GM12878 (cell line): ENCODE data around the gene TMEM151A. TPM values are rescaled to one million over a fixed set of nuclear protein-coding genes. Genes with fewer than 3 reads are reported as not detected.

Source experiments
- ATAC-seq: fragments of 200-7000 bp; cut with Tn5 transposase; 3 replicates; pipeline ENCODE4 v1.9.1; 2020; ENCODE audit warnings: mild to moderate bottlenecking, moderate library complexity
- BruUV-seq: library from RNA; stranded (reverse); fragments of 400-500 nt; replicated peaks from 2 replicates; lab custom pipeline; 2021; lab: Mats Ljungman, UMichigan
- CTCF ChIA-PET: fragments of 300-600 bp; sonication (Branson Sonifier 250); formaldehyde crosslinking; extraction: SDS; loops from one replicate; lab custom pipeline; 2021; ENCODE audit warnings: inconsistent platforms; lab: Yijun Ruan, JAX
- POLR2A ChIA-PET: fragments of 350-600 bp; formaldehyde crosslinking; extraction: SDS; loops from one replicate; lab custom pipeline; 2021; ENCODE audit warnings: inconsistent platforms; lab: Charles Lee
- RAD21 ChIA-PET: fragments of 300-600 bp; sonication (Branson Sonifier 250); formaldehyde crosslinking; loops from one replicate; lab custom pipeline; 2023; ENCODE audit warnings: antibody characterized with exemption; ENCODE audit not compliant: unreplicated experiment; lab: Charles Lee
- SMC1A ChIA-PET: fragments of 300-600 bp; sonication (Branson Sonifier 250); formaldehyde crosslinking; loops from one replicate; lab custom pipeline; 2023; ENCODE audit not compliant: unreplicated experiment, uncharacterized antibody; lab: Charles Lee
- DNase-seq: peaks from one replicate; pipeline ENCODE4 v3.0.0-alpha.2; 2011; ENCODE audit warnings: low read depth, low spot score
- FAIRE-seq: peaks from 3 replicates; lab custom pipeline; 2011; peaks lifted over from hg19 to GRCh38; lab: Jason Lieb, UNC
- H2AFZ ChIP-seq: 2 replicates; pipeline ENCODE4 v1.6.0; 2011; ENCODE audit warnings: low read depth, low read length, control low read depth; ENCODE audit not compliant: control insufficient read depth
- H3K27ac ChIP-seq: 2 replicates; pipeline ENCODE4 v1.5.1; 2011; ENCODE audit warnings: control low read depth; ENCODE audit not compliant: control insufficient read depth, insufficient read depth
- H3K27me3 ChIP-seq, 2 experiments: replicated peaks in 1 of 2; 2 replicates each; pipeline versions ENCODE4 v1.6.0 to v1.6.1; 2011; ENCODE audit warnings: low read length in 1 of 2; ENCODE audit not compliant: control insufficient read depth in 2 of 2, insufficient read depth in 2 of 2
- H3K36me3 ChIP-seq, 2 experiments: 2 replicates each; pipeline ENCODE4 v1.5.1; 2011; ENCODE audit warnings: low read length in 1 of 2; ENCODE audit not compliant: control insufficient read depth in 2 of 2, insufficient read depth in 2 of 2
- H3K4me1 ChIP-seq: 2 replicates; pipeline ENCODE4 v1.6.1; 2011; ENCODE audit warnings: mild to moderate bottlenecking, low read length, moderate library complexity, mixed read lengths; ENCODE audit not compliant: control insufficient read depth, insufficient read depth
- H3K4me2 ChIP-seq: 2 replicates; pipeline ENCODE4 v1.6.0; 2011; ENCODE audit warnings: control low read depth; ENCODE audit not compliant: control insufficient read depth, insufficient read depth
- H3K4me3 ChIP-seq: fragments of 200-600 bp; sonication (generic); 2 replicates; pipeline ENCODE4 v1.5.1; 2016
- H3K79me2 ChIP-seq: 2 replicates; pipeline ENCODE4 v1.6.0; 2011; ENCODE audit warnings: low read length; ENCODE audit not compliant: control insufficient read depth, insufficient read depth
- H3K9ac ChIP-seq: 2 replicates; pipeline ENCODE4 v1.8.0; 2011; ENCODE audit warnings: low read length, control low read depth, mixed read lengths; ENCODE audit not compliant: control insufficient read depth, insufficient read depth
- H3K9me3 ChIP-seq: replicated peaks from 3 replicates; pipeline ENCODE4 v1.5.1; 2011; ENCODE audit warnings: mild to moderate bottlenecking, low read length; ENCODE audit not compliant: control insufficient read depth, insufficient read depth
- H4K20me1 ChIP-seq: 2 replicates; pipeline ENCODE4 v1.6.0; 2011; ENCODE audit not compliant: control insufficient read depth, insufficient read depth
- IKZF1 ChIP-seq: fragments of 450-650 bp; conservative IDR thresholded peaks from 2 replicates; pipeline ENCODE4 v1.6.1; 2017; ENCODE audit warnings: antibody characterized with exemption, mild to moderate bottlenecking
- MEF2B ChIP-seq: fragments of 450-650 bp; IDR thresholded peaks from 2 replicates; pipeline ENCODE4 v1.6.1; 2018; ENCODE audit warnings: mild to moderate bottlenecking, moderate library complexity; ENCODE audit not compliant: partially characterized antibody, poor library complexity, severe bottlenecking
- NFXL1 ChIP-seq: fragments of 450-650 bp; IDR thresholded peaks from 2 replicates; pipeline ENCODE4 v1.6.1; 2017; ENCODE audit warnings: antibody characterized with exemption, mild to moderate bottlenecking, borderline replicate concordance
- PAX5 ChIP-seq: IDR thresholded peaks from 2 replicates; pipeline ENCODE4 v1.6.1; 2011; ENCODE audit warnings: low read depth, low read length, borderline replicate concordance
- PML ChIP-seq: IDR thresholded peaks from 2 replicates; pipeline ENCODE4 v1.6.1; 2012; ENCODE audit warnings: low read length, inconsistent platforms
- RAD51 ChIP-seq: fragments of 450-650 bp; IDR thresholded peaks from 2 replicates; pipeline ENCODE4 v1.6.1; 2016; ENCODE audit warnings: moderate library complexity, mild to moderate bottlenecking, inconsistent platforms
- SMARCA5 ChIP-seq: fragments of 450-650 bp; IDR thresholded peaks from 2 replicates; pipeline ENCODE4 v1.6.1; 2017; ENCODE audit warnings: mild to moderate bottlenecking
- TARDBP ChIP-seq: IDR thresholded peaks from 2 replicates; pipeline ENCODE4 v1.6.1; 2016; ENCODE audit warnings: borderline replicate concordance
- WGBS: methylation state at CpG from one replicate; pipeline ENCODE4 v1.1.6; 2016; ENCODE audit warnings: low lambda C conversion rate; ENCODE audit not compliant: insufficient replicate concordance, insufficient coverage; ENCODE audit errors: missing lambda C conversion rate; 5-methylcytosine and 5-hydroxymethylcytosine counted together
- in situ Hi-C: fragments of 300-500 bp; cut with MboI; formaldehyde crosslinking; loops from 9 replicates; pipeline ENCODE4 v1.14.3; 2018; ENCODE audit warnings: mixed read lengths
- intact Hi-C: fragments of 100-400 bp; cut with micrococcal nuclease; formaldehyde crosslinking; loops from one replicate; pipeline ENCODE4 v1.14.2; 2022; ENCODE audit not compliant: unreplicated experiment
- polyA plus RNA-seq, 11 experiments: library from polyadenylated mRNA; depleted of rRNA in 4 of 11; unstranded in 6 of 11; stranded (reverse) in 5 of 11; fragments of >200 nt; fragmentation: Nextera tagmentation in 4 of 11; fragmentation: Illumina TruSeq in 1 of 11; extraction: Ambion mirVana in 4 of 11; extraction: Trizol in 1 of 11; gene quantifications; 1 replicate in 1 of 11; 2 replicates in 10 of 11; pipeline versions ENCODE4 v1.2.1 to v1.2.3, GENCODE V29; 2011 to 2016; ENCODE audit warnings: inconsistent platforms in 2 of 11, missing spikeins in 2 of 11, low read depth in 1 of 11
- total RNA-seq, 4 experiments: library from RNA; depleted of rRNA in 3 of 4; stranded (reverse); fragments of >200 nt in 3 of 4; fragmentation: Illumina TruSeq in 1 of 4; extraction: Trizol in 1 of 4; gene quantifications; 2 replicates each; pipeline versions ENCODE4 v1.2.1 to v1.2.3, GENCODE V29; 2013 to 2021

Gene TMEM151A
- total and polyA plus RNA-seq, 10 of the 15 experiments (the other 5 are each of a cell fraction or from before 2014, with no cell fraction given), result not detected

DNA sequence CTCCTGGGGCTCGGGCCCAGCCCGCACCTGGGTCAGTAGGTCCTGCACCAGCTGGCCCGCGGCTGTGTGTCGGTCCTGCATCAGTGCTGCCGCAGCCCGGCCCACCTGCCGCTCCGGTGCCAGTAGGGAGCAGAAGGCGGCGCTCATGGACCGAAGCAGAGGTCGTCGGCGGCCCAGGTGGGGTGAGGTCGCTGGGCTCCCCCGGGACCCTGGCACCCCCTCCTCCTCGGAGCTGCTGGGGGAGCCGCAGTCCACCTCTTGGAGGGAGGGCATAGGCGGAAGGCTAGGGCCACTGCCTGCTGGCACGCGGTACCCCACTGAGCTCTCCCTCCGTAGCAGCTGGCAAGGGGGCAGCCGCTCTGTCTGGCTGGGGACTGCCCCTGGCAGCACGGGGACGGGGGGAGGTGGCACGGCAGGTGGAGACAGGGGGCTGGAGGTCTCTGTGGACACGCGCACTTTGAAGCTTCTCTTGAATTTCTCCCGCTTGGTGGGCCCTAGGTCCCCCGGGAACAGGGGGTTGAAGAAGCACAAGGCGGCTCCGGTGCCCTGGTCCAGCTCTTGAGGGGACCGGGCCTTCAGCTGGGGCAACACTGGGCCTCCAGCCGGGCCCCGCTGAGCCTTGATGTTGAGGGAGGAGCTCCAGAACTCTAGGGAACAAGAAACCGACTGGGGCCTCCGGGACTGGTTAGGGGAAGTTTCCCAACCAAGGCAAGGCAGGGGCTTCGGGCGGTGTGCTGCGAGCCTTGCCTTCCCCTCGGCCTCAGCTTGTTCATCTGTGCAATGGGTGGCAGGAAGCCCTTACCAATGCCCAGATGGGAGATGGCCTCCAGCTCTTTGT is 43.1 kb downstream of the TMEM151A start:
- no peak for FAIRE-seq
- H3K79me2 ChIP-seq, result no peaks in the 10 kb centered on the region
- no peak overlapping the region for H3K9ac ChIP-seq
- H3K4me1 ChIP-seq, result peaks cover 21% of the 10 kb centered on the region
- no peaks in the 10 kb centered on the region for H3K9me3 ChIP-seq
- ATAC-seq, result peak; percentile 3; the same call in 2 of the 3 replicates
- no peaks in the 10 kb centered on the region for H4K20me1 ChIP-seq
- no peak for DNase-seq
- intact Hi-C loops, result no loop called here
- ChIA-PET CTCF (interaction anchor here (0.7 to 2.6 kb wide), 7 partner anchors 11 to 112 kb away, joined by 3 to 50 read pairs (median 4); no protein-coding TSS in a partner anchor), POLR2A (interaction anchor here (1.2 to 2.3 kb wide), 3 partner anchors 11 to 46 kb away, joined by 5 to 16 read pairs (median 15); partner anchors contain the start of genes BRMS1 and YIF1A), SMC1A (interaction anchor here (0.8 to 2.2 kb wide), 4 partner anchors 9 to 52 kb away, joined by 3 to 16 read pairs (median 6); no protein-coding TSS in a partner anchor)
- H3K27ac ChIP-seq, result no peak overlapping the region
- WGBS, result 61% methylated on average over 38 of the region's 42 CpGs
- H3K4me3 ChIP-seq, result no peak overlapping the region
- H3K36me3 ChIP-seq, result peaks cover 0 to 6% of the 10 kb centered on the region in 2 experiments; a peak in 3 of 4 replicates
- no peaks in the 10 kb centered on the region for H3K27me3 ChIP-seq
- no TSS peak for BruUV-seq
- no peak for TF ChIP-seq PML
- peak; percentile 14 for TF ChIP-seq MEF2B
- no peak for TF ChIP-seq RAD51
- no peak for TF ChIP-seq PAX5
- no peak for TF ChIP-seq NFXL1
- TF ChIP-seq IKZF1, result no peak
- TF ChIP-seq SMARCA5, result peak; percentile 50; the same call in 1 of the 2 replicates
- TF ChIP-seq TARDBP, result no peak
- TF ChIP-seq, all 136 proteins: peak for 2
- no peak overlapping the region for H3K4me2 ChIP-seq
- H2AFZ ChIP-seq, result no peak overlapping the region
- in situ Hi-C loops, result no loop called here
- RAD21 ChIA-PET, result interaction anchor here (0.8 to 3.6 kb wide), 7 partner anchors 10 to 76 kb away, joined by 3 to 49 read pairs (median 4); partner anchors contain the start of genes B4GAT1 and YIF1A
